CD4-positive, alpha-beta T cell treated with Interleukin-21 for 1 hour (primary cell): ENCODE results near the gene PIM1.
"Not testable (repeated sequence)": the region's sequence is repeated elsewhere in the genome, so short reads cannot be mapped to it uniquely, and the experiment has no call there.

Experiments
- DNase-seq: peaks from one replicate; pipeline ENCODE4 v3.0.0-alpha.2; 2020

The PIM1 gene

GRCh38 chr6:37171970-37172812, 2.2 kb downstream of the PIM1 start:
- peak; percentile 97 for DNase-seq

- no peak for DNase-seq
Observed at GRCh38 chr6:37172912-37173492, 3.0 kb downstream of the PIM1 start.

GRCh38 chr6:37173493-37174195, 3.7 kb downstream of the PIM1 start:
- peak; percentile 54 for DNase-seq

- no peak for DNase-seq
Observed at GRCh38 chr6:37174196-37174514, 4.2 kb downstream of the PIM1 start.

- DNase-seq: no peak
Observed at GRCh38 chr6:37174515-37175331, 4.8 kb downstream of the PIM1 start.

- DNase-seq: no peak
Observed at GRCh38 chr6:37175332-37176267, 5.6 kb downstream of the PIM1 start.

- no peak for DNase-seq
Observed at GRCh38 chr6:37176268-37177076, 6.5 kb downstream of the PIM1 start.

GRCh38 chr6:37177077-37177934, 7.4 kb downstream of the PIM1 start:
- no peak for DNase-seq

- DNase-seq: no peak
Observed at GRCh38 chr6:37177935-37178517, 8.1 kb downstream of the PIM1 start.

- DNase-seq: no peak
Observed at GRCh38 chr6:37180075-37180474, 10.1 kb downstream of the PIM1 start.

- DNase-seq: not testable (repeated sequence)
Observed at GRCh38 chr6:37180610-37181009, 10.7 kb downstream of the PIM1 start.

GRCh38 chr6:37182736-37183590, 13.0 kb downstream of the PIM1 start:
- DNase-seq: peak; percentile 88

- not testable (repeated sequence) for DNase-seq
Observed at GRCh38 chr6:37185949-37186720, 16.2 kb downstream of the PIM1 start.

GRCh38 chr6:37187321-37188022, 17.5 kb downstream of the PIM1 start:
- no peak for DNase-seq

- DNase-seq: no peak
Observed at GRCh38 chr6:37188962-37189510, 19.1 kb downstream of the PIM1 start.

GRCh38 chr6:37190159-37190535, 20.2 kb downstream of the PIM1 start:
- no peak for DNase-seq

GRCh38 chr6:37192666-37193065, 22.7 kb downstream of the PIM1 start:
- no peak for DNase-seq
